K562 (cell line): Measurements from ENCODE around the gene B3GAT1. TPM values are rescaled to one million over a fixed set of nuclear protein-coding genes. Genes with fewer than 3 reads are reported as not detected.

Source experiments
- BCOR ChIP-seq: fragments of 450-650 bp; IDR thresholded peaks from 2 replicates; pipeline ENCODE4 v1.6.1; 2016
- DACH1 ChIP-seq: fragments of 450-650 bp; IDR thresholded peaks from 2 replicates; pipeline ENCODE4 v1.6.1; 2018; ENCODE audit not compliant: partially characterized antibody
- E2F3 ChIP-seq: fragments of 250-450 bp; sonication (Bioruptor Pico); IDR thresholded peaks from 2 replicates; pipeline ENCODE4 v1.4.0; 2020; ENCODE audit warnings: mild to moderate bottlenecking
- EZH2 ChIP-seq: IDR thresholded peaks from 2 replicates; pipeline ENCODE4 v1.6.1; 2012; ENCODE audit warnings: low read depth, mild to moderate bottlenecking, inconsistent platforms, low read length, borderline replicate concordance
- GMEB1 ChIP-seq: fragments of 250-450 bp; sonication (Bioruptor Pico); IDR thresholded peaks from 2 replicates; pipeline ENCODE4 v1.4.0; 2020; ENCODE audit warnings: mild to moderate bottlenecking
- HMG20A ChIP-seq: fragments of 450-650 bp; formaldehyde crosslinking; conservative IDR thresholded peaks from 2 replicates; pipeline ENCODE4 v1.4.0; 2020; ENCODE audit warnings: mild to moderate bottlenecking, mixed read lengths
- PTBP1 ChIP-seq: fragments of 200-400 bp; formaldehyde crosslinking; IDR thresholded peaks from 2 replicates; pipeline ENCODE4 v1.6.1; 2017; ENCODE audit warnings: low read depth, low read length
- SMARCA5 ChIP-seq: fragments of 450-650 bp; IDR thresholded peaks from 2 replicates; pipeline ENCODE4 v1.6.1; 2016
- ZBTB17 ChIP-seq: fragments of 450-650 bp; formaldehyde crosslinking; IDR thresholded peaks from 2 replicates; pipeline ENCODE4 v1.4.0; 2020; ENCODE audit warnings: mild to moderate bottlenecking
- ZNF224 ChIP-seq: sonication (generic); formaldehyde crosslinking; IDR thresholded peaks from 2 replicates; pipeline ENCODE4 v1.8.0; 2022; ENCODE audit warnings: mild to moderate bottlenecking, missing genetic modification reagents
- ZNF511 ChIP-seq: sonication (generic); formaldehyde crosslinking; IDR thresholded peaks from 2 replicates; pipeline ENCODE4 v1.8.0; 2022; ENCODE audit warnings: mild to moderate bottlenecking, missing genetic modification reagents
- ZNF512 ChIP-seq: IDR thresholded peaks from 2 replicates; pipeline ENCODE4 v1.6.1; 2016; ENCODE audit warnings: missing genetic modification characterization, missing compliant biosample characterization
- polyA plus RNA-seq, 8 experiments: library from polyadenylated mRNA; depleted of rRNA in 4 of 8; stranded (reverse) in 5 of 8; unstranded in 3 of 8; fragments of >200 nt; fragmentation: Nextera tagmentation in 2 of 8; fragmentation: Illumina TruSeq in 1 of 8; extraction: Ambion mirVana in 2 of 8; extraction: Trizol in 1 of 8; gene quantifications; 2 replicates each; pipeline versions ENCODE4 v1.2.1 to v1.2.3, GENCODE V29; 2011 to 2014; ENCODE audit warnings: inconsistent platforms in 1 of 8, missing spikeins in 1 of 8
- total RNA-seq, 7 experiments: library from RNA; depleted of rRNA in 6 of 7; stranded (reverse); fragments of >200 nt in 6 of 7; fragmentation: Illumina TruSeq in 2 of 7; extraction: Trizol in 2 of 7; gene quantifications; 2 replicates each; pipeline versions ENCODE4 v1.2.1 to v1.2.3, GENCODE V29; 2011 to 2021; ENCODE audit warnings: low replicate concordance in 1 of 7
- TF ChIP-seq, protein P1 (sequence below): sonication (generic); formaldehyde crosslinking; IDR thresholded peaks from 2 replicates; pipeline ENCODE4 v1.4.0; 2020; ENCODE audit warnings: mild to moderate bottlenecking, missing genetic modification reagents
- TF ChIP-seq, protein P2 (sequence below): fragments of 450-650 bp; IDR thresholded peaks from 2 replicates; pipeline ENCODE4 v1.6.1; 2016; ENCODE audit warnings: low read depth, mild to moderate bottlenecking, moderate library complexity
- TF ChIP-seq, protein P3 (sequence below), 2 experiments: fragments of 200-800 bp in 1 of 2; sonication (Bioruptor generic) in 1 of 2; sonication (generic) in 1 of 2; formaldehyde crosslinking in 1 of 2; IDR thresholded peaks in 1 of 2; conservative IDR thresholded peaks in 1 of 2; 2 replicates each; pipeline versions ENCODE4 v1.5.0 to v1.6.1; 2016 to 2020; ENCODE audit warnings: missing compliant biosample characterization in 1 of 2, missing genetic modification characterization in 1 of 2, missing genetic modification reagents in 1 of 2

Gene B3GAT1
- total and polyA plus RNA-seq, 9 of the 15 experiments (the other 6 are each of a cell fraction or from before 2014, with no cell fraction given): 0.01 to 0.53 (median 0.14) TPM; not detected in 1

DNA sequence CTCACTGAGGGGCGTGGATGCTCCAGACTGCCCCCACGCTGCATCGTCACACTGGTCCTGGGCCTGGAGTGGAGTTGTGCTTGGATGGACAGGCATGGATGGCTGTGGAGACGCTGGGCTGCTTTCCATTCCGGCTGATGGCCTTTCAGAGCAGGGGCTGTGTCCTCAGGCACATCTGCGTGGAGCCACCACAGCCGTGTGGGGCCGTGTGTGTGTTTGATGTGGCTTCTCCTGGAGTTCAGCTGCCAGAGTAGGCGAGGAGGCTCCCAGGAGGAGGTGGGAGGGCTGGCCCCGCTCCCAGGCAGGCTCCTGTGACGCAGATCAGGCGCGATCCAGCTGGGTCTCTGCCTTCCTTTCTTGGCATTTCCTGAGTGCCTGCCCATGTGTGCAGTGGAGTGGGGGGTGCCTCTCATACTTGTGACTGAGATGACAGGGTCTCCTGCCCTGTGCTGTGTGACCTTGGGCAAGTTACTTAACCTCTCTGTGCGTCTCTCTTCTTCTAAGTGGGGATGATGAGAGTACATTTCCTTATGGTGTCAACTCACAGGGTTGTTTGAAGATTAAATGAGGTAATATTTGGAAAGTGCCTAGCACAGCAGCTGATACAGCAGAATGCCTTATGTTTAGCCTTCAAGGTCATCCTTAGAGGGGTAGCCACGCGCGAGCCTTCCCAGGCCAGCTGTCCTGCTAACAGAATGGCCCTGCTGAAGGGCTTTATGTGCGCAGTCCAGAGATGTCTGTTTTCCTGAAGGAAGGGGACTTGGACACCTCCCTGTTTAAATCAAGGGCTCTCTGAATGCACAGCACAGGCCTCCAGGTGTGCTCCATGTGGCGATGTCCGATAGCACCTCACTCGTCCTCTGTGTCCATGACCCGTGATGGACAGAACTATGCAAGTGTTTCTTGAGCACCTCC, 46.8 kb downstream of the B3GAT1 start (continued):
- TF ChIP-seq SMARCA5 (peak; percentile 49; the same call in 1 of the 2 replicates), DACH1 (no peak), HMG20A (no peak), ZNF511 (CRISPR knock-in tag) (no peak), ZNF224 (CRISPR knock-in tag) (no peak), PTBP1 (peak; percentile 43; the same call in 1 of the 2 replicates), E2F3 (CRISPR knock-in tag) (no peak), ZNF512 (no peak), GMEB1 (CRISPR knock-in tag) (no peak), EZH2 (no peak), ZBTB17 (CRISPR knock-in tag) (no peak), BCOR (peak; percentile 58; the same call in 1 of the 2 replicates)
- TF ChIP-seq, protein P1, sequence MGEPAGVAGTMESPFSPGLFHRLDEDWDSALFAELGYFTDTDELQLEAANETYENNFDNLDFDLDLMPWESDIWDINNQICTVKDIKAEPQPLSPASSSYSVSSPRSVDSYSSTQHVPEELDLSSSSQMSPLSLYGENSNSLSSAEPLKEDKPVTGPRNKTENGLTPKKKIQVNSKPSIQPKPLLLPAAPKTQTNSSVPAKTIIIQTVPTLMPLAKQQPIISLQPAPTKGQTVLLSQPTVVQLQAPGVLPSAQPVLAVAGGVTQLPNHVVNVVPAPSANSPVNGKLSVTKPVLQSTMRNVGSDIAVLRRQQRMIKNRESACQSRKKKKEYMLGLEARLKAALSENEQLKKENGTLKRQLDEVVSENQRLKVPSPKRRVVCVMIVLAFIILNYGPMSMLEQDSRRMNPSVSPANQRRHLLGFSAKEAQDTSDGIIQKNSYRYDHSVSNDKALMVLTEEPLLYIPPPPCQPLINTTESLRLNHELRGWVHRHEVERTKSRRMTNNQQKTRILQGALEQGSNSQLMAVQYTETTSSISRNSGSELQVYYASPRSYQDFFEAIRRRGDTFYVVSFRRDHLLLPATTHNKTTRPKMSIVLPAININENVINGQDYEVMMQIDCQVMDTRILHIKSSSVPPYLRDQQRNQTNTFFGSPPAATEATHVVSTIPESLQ: no peak
- TF ChIP-seq, protein P2, sequence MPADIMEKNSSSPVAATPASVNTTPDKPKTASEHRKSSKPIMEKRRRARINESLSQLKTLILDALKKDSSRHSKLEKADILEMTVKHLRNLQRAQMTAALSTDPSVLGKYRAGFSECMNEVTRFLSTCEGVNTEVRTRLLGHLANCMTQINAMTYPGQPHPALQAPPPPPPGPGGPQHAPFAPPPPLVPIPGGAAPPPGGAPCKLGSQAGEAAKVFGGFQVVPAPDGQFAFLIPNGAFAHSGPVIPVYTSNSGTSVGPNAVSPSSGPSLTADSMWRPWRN: no peak
- TF ChIP-seq, protein P3, sequence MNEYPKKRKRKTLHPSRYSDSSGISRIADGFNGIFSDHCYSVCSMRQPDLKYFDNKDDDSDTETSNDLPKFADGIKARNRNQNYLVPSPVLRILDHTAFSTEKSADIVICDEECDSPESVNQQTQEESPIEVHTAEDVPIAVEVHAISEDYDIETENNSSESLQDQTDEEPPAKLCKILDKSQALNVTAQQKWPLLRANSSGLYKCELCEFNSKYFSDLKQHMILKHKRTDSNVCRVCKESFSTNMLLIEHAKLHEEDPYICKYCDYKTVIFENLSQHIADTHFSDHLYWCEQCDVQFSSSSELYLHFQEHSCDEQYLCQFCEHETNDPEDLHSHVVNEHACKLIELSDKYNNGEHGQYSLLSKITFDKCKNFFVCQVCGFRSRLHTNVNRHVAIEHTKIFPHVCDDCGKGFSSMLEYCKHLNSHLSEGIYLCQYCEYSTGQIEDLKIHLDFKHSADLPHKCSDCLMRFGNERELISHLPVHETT (CRISPR knock-in tag; conservative IDR thresholded peaks at IDR 0.05 in 1 of 2, IDR thresholded peaks at IDR 0.05 in 1 of 2): 0 out of 4 replicates have a peak, but pooled peaks of 1 of the 2 experiments have one; percentile 35
